ENCODE results near the gene TPPP3.
A peak's percentile ranks its signal among the peaks of the same experiment; 100 is the strongest.

Gene TPPP3

GRCh38 chr16:67393111-67393787, at the start of gene TPPP3:
TPPP3 (minus strand) TSS chr16:67393498; CDS start chr16:67391111, 2,387 bp downstream.
- DNase-seq (ENCODE audit: low read depth in 2 of 2, low spot score in 1 of 2): no peak

GRCh38 chr16:67442581-67443255, 49.4 kb upstream of the TPPP3 start:
- no peak for DNase-seq (ENCODE audit: low read depth in 2 of 2, low spot score in 1 of 2)

GRCh38 chr16:67441907-67442306, 48.6 kb upstream of the TPPP3 start:
- DNase-seq (ENCODE audit: low read depth in 2 of 2, low spot score in 1 of 2): no peak

- no peak for DNase-seq (ENCODE audit: low read depth in 2 of 2, low spot score in 1 of 2)
These were observed 48.0 kb upstream of the TPPP3 start for GRCh38 chr16:67441271-67441753.

- DNase-seq (ENCODE audit: low read depth in 2 of 2, low spot score in 1 of 2): no peak
These were observed 45.6 kb upstream of the TPPP3 start for GRCh38 chr16:67438824-67439393.

- no peak for DNase-seq (ENCODE audit: low read depth in 2 of 2, low spot score in 1 of 2)
These were observed 44.9 kb upstream of the TPPP3 start for GRCh38 chr16:67438098-67438791.

GRCh38 chr16:67437513-67437912, 44.2 kb upstream of the TPPP3 start:
- DNase-seq (ENCODE audit: low read depth in 2 of 2, low spot score in 1 of 2): no peak

GRCh38 chr16:67436640-67437193, 43.4 kb upstream of the TPPP3 start:
- no peak for DNase-seq (ENCODE audit: low read depth in 2 of 2, low spot score in 1 of 2)

GRCh38 chr16:67435758-67436164, 42.5 kb upstream of the TPPP3 start:
- no peak for DNase-seq (ENCODE audit: low read depth in 2 of 2, low spot score in 1 of 2)

- DNase-seq (ENCODE audit: low read depth in 2 of 2, low spot score in 1 of 2): no peak
These were observed 39.9 kb upstream of the TPPP3 start for GRCh38 chr16:67433131-67433719.

GRCh38 chr16:67432506-67432890, 39.2 kb upstream of the TPPP3 start:
- no peak for DNase-seq (ENCODE audit: low read depth in 2 of 2, low spot score in 1 of 2)

- DNase-seq (ENCODE audit: low read depth in 2 of 2, low spot score in 1 of 2): no peak
These were observed 38.6 kb upstream of the TPPP3 start for GRCh38 chr16:67431775-67432505.

- DNase-seq (ENCODE audit: low read depth in 2 of 2, low spot score in 1 of 2): no peak
These were observed 37.9 kb upstream of the TPPP3 start, which contains the start of gene HSD11B2 for GRCh38 chr16:67430977-67431774. HSD11B2 (plus strand) TSS chr16:67431121; CDS start chr16:67431249, 128 bp downstream.

- DNase-seq (ENCODE audit: low read depth in 2 of 2, low spot score in 1 of 2): peak in 1 of 2 donors; percentile 6
These were observed 37.2 kb upstream of the TPPP3 start for GRCh38 chr16:67430504-67430976.

- DNase-seq (ENCODE audit: low read depth in 2 of 2, low spot score in 1 of 2): no peak
These were observed 36.7 kb upstream of the TPPP3 start for GRCh38 chr16:67429799-67430503.

GRCh38 chr16:67429053-67429798, 35.9 kb upstream of the TPPP3 start:
- DNase-seq (ENCODE audit: low read depth in 2 of 2, low spot score in 1 of 2): no peak

- peak in 1 of 2 donors; percentile 8 for DNase-seq (ENCODE audit: low read depth in 2 of 2, low spot score in 1 of 2)
These were observed 34.9 kb upstream of the TPPP3 start for GRCh38 chr16:67428146-67428731.

Data from stimulated activated CD8-positive, alpha-beta memory T cell treated with anti-CD3 and anti-CD28 coated beads, Interleukin-4, amount 100 ng/mL, for 4 hours (primary cell).